Large intestine (tissue), 3 donors: ENCODE results near the gene CCDC85B. TPM values are rescaled to one million over a fixed set of nuclear protein-coding genes. Genes with fewer than 3 reads are reported as not detected.
"Not testable (repeated sequence)": the region's sequence is repeated elsewhere in the genome, so short reads cannot be mapped to it uniquely, and the experiment has no call there.

Source experiments
- DNase-seq, 2 donors: peaks; one replicate each; pipeline versions ENCODE4 v3.0.0 to v3.0.0-alpha.2; 2013
- H3K27ac ChIP-seq: one replicate; pipeline ENCODE4 v1.5.1; 2013; ENCODE audit warnings: low read length
- H3K27me3 ChIP-seq: 2 replicates; pipeline ENCODE4 v1.6.1; 2013; ENCODE audit warnings: low read length; ENCODE audit not compliant: control insufficient read depth, insufficient read depth
- H3K36me3 ChIP-seq: 2 replicates; pipeline ENCODE4 v1.6.1; 2013; ENCODE audit warnings: low read length; ENCODE audit not compliant: control insufficient read depth, insufficient read depth
- H3K4me1 ChIP-seq: one replicate; pipeline ENCODE4 v1.6.1; 2013; ENCODE audit warnings: low read length; ENCODE audit not compliant: control insufficient read depth, insufficient read depth
- H3K4me3 ChIP-seq: one replicate; pipeline ENCODE4 v1.5.1; 2013; ENCODE audit warnings: low read length
- H3K9me3 ChIP-seq: one replicate; pipeline ENCODE4 v1.6.1; 2013; ENCODE audit warnings: mild to moderate bottlenecking, low read depth, low read length, moderate library complexity; ENCODE audit not compliant: control insufficient read depth
- WGBS: methylation state at CpG from one replicate; pipeline ENCODE4 v1.1.5; 2013; ENCODE audit warnings: low lambda C conversion rate; ENCODE audit not compliant: insufficient coverage; 5-methylcytosine and 5-hydroxymethylcytosine counted together
- polyA plus RNA-seq: library from polyadenylated mRNA; unstranded; fragments of 120-200 nt; gene quantifications from one replicate; pipeline ENCODE4 v1.2.1, GENCODE V29; 2013

The CCDC85B gene
- polyA plus RNA-seq, 1 donor, result 10.9 TPM

DNA sequence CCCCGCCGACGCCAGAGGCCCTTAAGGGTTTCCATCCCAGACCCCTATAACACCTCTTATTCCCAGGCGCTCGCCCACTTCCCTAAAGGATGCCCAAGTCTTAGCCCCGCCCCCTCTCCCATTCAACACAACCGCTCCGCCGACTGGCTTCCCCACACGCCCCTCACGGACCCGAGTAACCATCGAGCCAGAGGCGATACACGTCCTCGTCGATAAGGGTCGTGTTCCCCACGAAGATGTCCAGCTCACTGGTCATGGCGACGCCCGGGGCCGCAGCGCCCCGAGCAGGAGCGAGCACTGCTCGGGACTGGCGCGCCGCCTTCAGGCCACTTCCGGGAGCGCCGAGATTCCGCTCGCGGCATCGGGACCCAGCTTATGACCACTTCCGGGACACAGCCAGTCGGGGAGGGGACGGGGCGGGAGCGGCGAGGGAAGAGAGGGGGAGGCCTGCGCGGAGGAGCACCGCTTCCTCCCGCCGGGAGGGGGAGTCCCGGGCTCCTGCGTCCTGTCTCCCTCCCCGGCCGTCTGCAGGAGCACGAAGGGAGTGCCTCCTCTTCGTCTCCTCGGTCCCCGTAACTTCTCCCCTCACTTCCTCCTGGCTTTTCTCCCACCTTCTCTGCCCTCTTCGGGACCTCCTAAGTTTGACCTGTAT is 2.2 kb upstream of the CCDC85B start, which contains the start of gene FIBP:
FIBP (minus strand) TSS at position 309 of the 652 bp plus-strand sequence; CDS start at position 256, 53 bp downstream.
- peaks cover 58% of the 10 kb centered on the region for H3K4me1 ChIP-seq
- H3K27ac ChIP-seq, result peak within 1 kb of the TSS; percentile 89
- peaks cover 29% of the 10 kb centered on the region for H3K36me3 ChIP-seq
- H3K27me3 ChIP-seq, result no peaks in the 10 kb centered on the region
- peak within 1 kb of the TSS; percentile 78 for H3K4me3 ChIP-seq
- peak; percentile 97 to 98 for DNase-seq
- WGBS, result no CpG with 5 or more reads among the region's 57 CpGs
- H3K9me3 ChIP-seq, result no peaks in the 10 kb centered on the region

DNA sequence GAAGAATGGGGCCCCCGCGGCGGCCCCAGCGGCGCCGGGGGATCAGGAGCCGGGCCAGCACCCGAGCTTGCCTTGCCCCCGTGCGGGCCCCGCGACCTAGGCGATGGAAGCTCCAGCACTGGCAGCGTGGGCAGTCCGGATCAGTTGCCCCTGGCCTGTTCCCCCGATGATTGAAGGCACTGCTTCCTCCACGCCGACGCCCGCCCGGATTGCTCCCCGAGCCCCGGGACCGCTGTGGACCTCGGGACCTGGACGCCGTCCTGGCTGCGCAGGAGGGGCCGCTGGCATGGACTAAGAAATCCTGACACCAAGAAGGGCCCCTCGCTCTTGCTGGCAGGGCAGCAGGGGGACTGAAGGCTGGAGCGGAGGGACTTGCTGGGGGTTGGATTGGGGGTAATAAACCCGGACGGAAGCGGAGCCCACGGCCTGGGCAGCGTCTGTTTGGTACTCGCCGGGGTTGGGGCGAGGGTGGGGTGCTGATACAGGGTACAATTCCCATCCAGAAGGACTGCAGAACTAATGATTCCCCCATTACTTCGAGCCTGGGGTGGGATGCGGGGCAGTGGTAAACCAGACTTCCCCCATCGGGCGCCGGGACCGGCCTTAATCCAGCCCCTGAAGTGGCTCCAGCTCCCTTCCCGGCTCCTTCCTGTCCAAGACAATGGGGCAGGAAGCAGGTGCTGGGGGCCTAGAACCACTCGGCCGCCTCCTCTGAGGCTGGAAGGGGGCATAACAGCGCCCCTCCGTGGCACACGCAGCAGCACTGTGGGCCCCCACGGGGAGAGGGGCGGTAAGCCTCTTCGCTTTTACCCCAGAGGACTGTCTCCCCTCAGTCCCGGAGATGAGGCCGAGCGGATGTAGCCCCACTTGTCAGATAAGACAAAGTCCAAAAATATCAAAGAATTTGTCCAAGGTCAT is 1.0 kb downstream of the CCDC85B start:
- Histone ChIP-seq H3K36me3 (peaks cover 3% of the 10 kb centered on the region), H3K9me3 (no peaks in the 10 kb centered on the region), H3K4me3 (peak overlapping the region; percentile 47), H3K4me1 (peaks cover 37% of the 10 kb centered on the region), H3K27ac (peak overlapping the region; percentile 35), H3K27me3 (peaks cover 6% of the 10 kb centered on the region)
- no CpG with 5 or more reads among the region's 57 CpGs for WGBS
- peak in 1 of 2 donors; percentile 37 for DNase-seq

- H3K27ac ChIP-seq, H3K36me3 ChIP-seq, DNase-seq, H3K9me3 ChIP-seq: not testable (repeated sequence)
- Histone ChIP-seq H3K27me3 (peaks cover 13% of the 10 kb centered on the region), H3K4me3 (peak overlapping the region; percentile 47), H3K4me1 (peaks cover 31% of the 10 kb centered on the region)
- no CpG with 5 or more reads among the region's 5 CpGs for WGBS
Observed at GRCh38 chr11:65892137-65892540, 1.7 kb downstream of the CCDC85B start.

DNA sequence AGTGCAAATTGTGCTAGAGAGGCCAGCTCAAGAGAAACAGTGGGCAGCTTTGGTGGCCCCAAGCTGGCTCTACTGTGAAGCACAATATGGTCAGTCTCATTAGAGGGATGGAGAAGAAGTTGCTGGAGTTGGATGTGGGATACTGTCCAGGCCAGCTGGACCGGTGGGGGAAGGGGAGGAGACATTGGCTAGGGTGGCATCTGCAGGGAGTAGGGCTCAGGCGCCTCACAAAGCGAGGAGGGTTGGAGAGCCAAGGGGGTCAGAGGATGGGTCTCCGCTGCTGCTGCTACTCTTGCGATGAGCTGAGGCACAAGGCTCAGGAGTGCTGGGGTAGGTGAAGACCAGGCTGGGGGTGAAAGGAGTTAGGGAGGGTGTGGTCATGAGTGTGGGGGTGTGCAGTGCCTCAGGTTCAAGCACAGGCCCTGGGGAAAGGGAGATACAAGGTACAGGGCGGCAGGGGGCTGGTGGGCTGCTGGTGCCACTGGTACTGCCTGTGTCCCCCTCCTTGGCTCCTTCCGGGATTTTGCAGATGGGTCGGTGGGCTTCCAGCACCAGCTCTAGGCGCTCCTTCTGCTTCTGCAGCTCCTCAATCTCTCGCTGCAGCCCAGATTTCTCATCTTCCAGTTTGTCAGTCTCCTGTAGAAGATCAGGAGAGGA is 2.3 kb downstream of the CCDC85B start:
- H3K4me1 ChIP-seq, result peaks cover 28% of the 10 kb centered on the region
- WGBS, result no CpG with 5 or more reads among the region's 10 CpGs
- H3K4me3 ChIP-seq, result no peak overlapping the region

GRCh38 chr11:65894034-65894591 is 3.6 kb downstream of the CCDC85B start:
- Histone ChIP-seq H3K36me3 (no peaks in the 10 kb centered on the region), H3K9me3 (peaks cover 2% of the 10 kb centered on the region), H3K4me1 (peaks cover 25% of the 10 kb centered on the region), H3K4me3 (no peak overlapping the region), H3K27me3 (peaks cover 32% of the 10 kb centered on the region), H3K27ac (peak overlapping the region; percentile 17)
- no peak for DNase-seq
- WGBS, result no CpG with 5 or more reads among the region's 16 CpGs

More for the DNA sequence above, 2.3 kb downstream of the CCDC85B start:
- Histone ChIP-seq H3K27ac (no peak overlapping the region), H3K36me3 (no peaks in the 10 kb centered on the region), H3K9me3 (no peaks in the 10 kb centered on the region), H3K27me3 (peaks cover 19% of the 10 kb centered on the region)
- no peak for DNase-seq

- WGBS, result no CpG with 5 or more reads among the region's 5 CpGs
- H3K36me3 ChIP-seq, result no peaks in the 10 kb centered on the region
- H3K4me3 ChIP-seq, result no peak overlapping the region
- H3K4me1 ChIP-seq, result peaks cover 21% of the 10 kb centered on the region
- DNase-seq, result no peak
- H3K9me3 ChIP-seq, result peaks cover 9% of the 10 kb centered on the region
- H3K27ac ChIP-seq, result no peak overlapping the region
- peaks cover 46% of the 10 kb centered on the region for H3K27me3 ChIP-seq
Observed at GRCh38 chr11:65895482-65895981, 5.1 kb downstream of the CCDC85B start.

DNA sequence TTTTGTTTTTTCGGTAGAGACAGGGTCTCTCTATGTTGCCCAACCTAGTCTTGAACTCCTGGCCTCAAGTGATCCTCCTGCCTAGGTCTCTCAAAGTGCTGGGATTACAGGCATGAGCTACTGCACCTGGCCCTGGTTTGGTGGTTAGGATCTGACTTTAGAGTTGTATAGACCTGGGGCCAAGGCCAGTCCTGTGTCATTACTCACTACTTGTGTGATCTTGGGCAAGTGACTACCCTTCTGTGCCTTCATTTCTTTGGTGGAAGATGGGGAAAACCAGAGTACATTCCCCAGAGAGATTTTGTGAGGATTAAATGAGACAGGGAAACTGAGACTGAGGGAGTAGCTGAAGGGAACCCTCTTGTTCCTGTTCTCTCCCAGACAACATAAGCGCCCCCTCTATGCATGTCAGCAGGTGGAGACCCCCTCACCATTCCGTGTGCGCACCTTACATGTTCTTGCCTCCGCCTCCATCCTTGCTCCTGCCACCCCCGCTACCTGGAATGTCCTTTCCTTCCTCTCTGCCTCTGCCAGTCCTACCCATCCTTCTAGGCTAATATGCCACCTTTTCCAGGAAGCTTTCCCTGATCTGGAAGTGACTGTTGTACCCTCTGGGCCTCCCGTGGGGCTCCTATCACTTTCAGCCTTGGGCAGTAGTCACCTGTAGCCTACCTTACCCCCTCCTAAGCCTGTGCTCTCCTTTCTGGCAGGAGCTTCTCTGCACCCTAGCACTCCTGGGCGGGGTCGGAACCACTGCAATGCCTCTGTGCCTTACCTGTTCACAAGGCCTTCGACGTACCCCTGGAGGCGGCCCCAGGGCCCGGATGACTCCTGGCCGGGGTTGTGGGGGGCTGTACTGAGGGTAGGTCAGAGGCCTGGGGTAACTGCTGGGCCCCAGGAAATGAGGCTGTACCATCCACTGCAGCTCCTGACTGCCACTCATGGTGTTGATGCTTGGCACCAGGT is 5.8 kb downstream of the CCDC85B start:
- H3K4me1 ChIP-seq, result peaks cover 18% of the 10 kb centered on the region
- H3K27ac ChIP-seq, result no peak overlapping the region
- peaks cover 9% of the 10 kb centered on the region for H3K9me3 ChIP-seq
- 85% methylated on average over 4 of the region's 14 CpGs for WGBS
- H3K4me3 ChIP-seq, result no peak overlapping the region
- DNase-seq, result no peak
- H3K27me3 ChIP-seq, result peaks cover 54% of the 10 kb centered on the region
- H3K36me3 ChIP-seq, result no peaks in the 10 kb centered on the region

- H3K4me3 ChIP-seq, result no peak overlapping the region
- H3K36me3 ChIP-seq, result no peaks in the 10 kb centered on the region
- H3K27ac ChIP-seq, result no peak overlapping the region
- peaks cover 11% of the 10 kb centered on the region for H3K4me1 ChIP-seq
- H3K27me3 ChIP-seq, result peaks cover 62% of the 10 kb centered on the region
- WGBS, result no CpG with 5 or more reads among the region's 4 CpGs
- H3K9me3 ChIP-seq, result peaks cover 9% of the 10 kb centered on the region
- DNase-seq, result no peak
Observed at GRCh38 chr11:65897020-65897471, 6.6 kb downstream of the CCDC85B start.

- WGBS, result no CpG with 5 or more reads among the region's 28 CpGs
- H3K27ac ChIP-seq, result no peak overlapping the region
- H3K4me3 ChIP-seq, result no peak overlapping the region
- peaks cover 9% of the 10 kb centered on the region for H3K4me1 ChIP-seq
- H3K9me3 ChIP-seq, result peaks cover 9% of the 10 kb centered on the region
- no peaks in the 10 kb centered on the region for H3K36me3 ChIP-seq
- DNase-seq, result no peak
- peaks cover 79% of the 10 kb centered on the region for H3K27me3 ChIP-seq
Observed at GRCh38 chr11:65898656-65899355, 8.3 kb downstream of the CCDC85B start.
